ENCODE measurements around the gene SAMMSON.

Gene SAMMSON

GRCh38 chr3:70011582-70011981 lies 12.0 kb downstream of the SAMMSON start:
- DNase-seq (ENCODE audit: low read depth) = no peak

DNA sequence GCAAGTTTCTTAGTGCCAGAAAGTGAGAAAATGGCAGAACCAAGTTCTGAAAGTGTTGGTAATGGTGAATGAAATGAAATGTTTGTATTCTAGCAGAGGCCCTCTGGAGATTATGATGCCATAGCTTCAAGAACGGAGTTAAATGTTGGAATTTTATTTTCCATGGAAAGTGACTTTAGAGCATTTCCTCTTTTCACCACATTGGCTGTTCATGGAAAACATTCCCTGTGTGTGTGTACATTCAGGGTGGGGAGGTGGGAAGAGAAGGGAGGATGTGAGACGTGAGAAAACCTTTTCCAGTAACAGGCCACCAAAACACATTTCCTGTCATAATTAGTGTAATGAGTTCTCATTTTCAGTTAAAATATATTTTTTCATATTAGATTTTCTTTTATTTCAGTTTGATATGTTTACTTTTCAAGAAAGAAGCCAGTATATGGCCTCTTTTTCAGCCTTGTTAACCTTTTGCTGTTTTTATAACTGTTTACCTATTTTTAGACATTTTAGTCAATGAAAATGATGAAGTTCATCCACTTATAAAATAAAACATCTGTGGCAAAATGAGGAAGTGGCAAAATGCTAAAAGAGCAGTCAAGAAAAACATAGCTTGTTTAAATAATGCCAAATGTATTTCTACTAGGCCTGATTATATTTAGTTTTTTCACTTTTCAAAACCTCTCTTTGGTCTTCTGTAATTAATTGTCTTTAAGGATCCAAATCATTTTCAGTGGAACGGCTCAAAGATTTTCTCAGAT lies 21.6 kb downstream of the SAMMSON start:
- no peak for DNase-seq (ENCODE audit: low read depth)

- no peak for DNase-seq (ENCODE audit: low read depth)
Observed at GRCh38 chr3:70028361-70028760, 28.8 kb downstream of the SAMMSON start.

GRCh38 chr3:70038693-70039092 lies 39.2 kb downstream of the SAMMSON start:
- DNase-seq (ENCODE audit: low read depth) = no peak

DNA sequence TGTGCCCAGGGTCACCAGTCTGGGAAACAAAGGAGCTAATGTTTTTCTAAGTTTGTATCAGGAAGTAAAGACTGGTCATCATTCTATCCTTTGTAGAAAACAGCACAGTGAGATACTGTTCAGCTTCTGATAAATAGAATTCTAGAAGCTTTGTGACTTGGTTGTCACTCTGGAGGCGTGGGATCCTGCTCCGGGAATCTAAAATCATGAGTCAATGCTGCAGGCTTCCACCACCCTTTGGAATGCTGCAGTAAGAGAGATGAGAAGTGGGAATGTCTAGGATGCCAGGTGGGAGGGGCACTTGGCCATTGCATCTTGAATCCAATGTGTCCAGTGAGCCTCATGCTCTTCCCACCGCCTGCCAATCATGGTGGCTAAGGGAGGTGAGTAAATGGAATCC lies 40.9 kb downstream of the SAMMSON start:
- DNase-seq (ENCODE audit: low read depth) = no peak

GRCh38 chr3:70042641-70043040 lies 43.1 kb downstream of the SAMMSON start:
- no peak for DNase-seq (ENCODE audit: low read depth)

DNA sequence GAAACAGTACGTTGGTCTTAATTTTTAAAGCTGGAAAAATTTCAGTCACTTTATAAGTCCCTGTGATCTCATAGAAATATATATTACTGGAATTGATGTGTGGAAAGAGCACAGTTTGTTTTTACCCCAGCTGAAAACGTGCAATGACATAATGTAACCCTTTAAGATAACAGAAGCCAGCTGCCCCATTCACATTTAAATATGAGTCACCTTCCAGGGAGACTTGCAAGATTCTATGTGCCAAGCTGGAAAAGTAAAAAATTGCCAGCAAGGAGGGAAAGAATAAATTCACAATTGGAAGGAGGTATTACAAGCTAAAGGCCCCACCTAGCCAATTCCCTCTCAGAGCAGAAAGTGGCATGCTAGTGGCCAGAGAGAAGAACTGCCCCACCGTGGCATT lies 50.2 kb downstream of the SAMMSON start:
- peak; percentile 2 for DNase-seq (ENCODE audit: low read depth)

DNA sequence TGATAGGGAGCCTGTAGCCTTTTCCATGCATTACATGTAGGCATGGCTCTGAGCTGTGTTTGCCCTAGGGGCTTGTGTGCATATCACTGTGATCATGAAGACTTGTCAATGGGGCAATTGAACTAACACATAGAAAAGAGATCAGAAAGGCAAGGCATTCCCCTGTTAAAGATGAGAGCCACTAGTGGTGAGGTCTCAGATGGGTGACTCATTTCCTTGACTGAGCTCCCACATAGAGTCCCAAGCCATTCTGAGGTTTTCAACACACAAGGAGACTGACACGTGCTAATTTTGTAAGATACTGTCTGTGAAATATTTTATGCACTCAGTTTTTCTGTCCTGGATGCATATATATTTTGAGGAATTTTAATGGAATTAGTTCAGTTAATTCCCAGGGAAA lies 53.8 kb downstream of the SAMMSON start:
- DNase-seq (ENCODE audit: low read depth) = peak; percentile 2

- DNase-seq (ENCODE audit: low read depth) = no peak
Observed at GRCh38 chr3:70056081-70056480, 56.5 kb downstream of the SAMMSON start.

GRCh38 chr3:70057426-70057825 lies 57.9 kb downstream of the SAMMSON start:
- DNase-seq (ENCODE audit: low read depth) = no peak

GRCh38 chr3:70061096-70061495 lies 61.6 kb downstream of the SAMMSON start:
- DNase-seq (ENCODE audit: low read depth) = no peak

DNA sequence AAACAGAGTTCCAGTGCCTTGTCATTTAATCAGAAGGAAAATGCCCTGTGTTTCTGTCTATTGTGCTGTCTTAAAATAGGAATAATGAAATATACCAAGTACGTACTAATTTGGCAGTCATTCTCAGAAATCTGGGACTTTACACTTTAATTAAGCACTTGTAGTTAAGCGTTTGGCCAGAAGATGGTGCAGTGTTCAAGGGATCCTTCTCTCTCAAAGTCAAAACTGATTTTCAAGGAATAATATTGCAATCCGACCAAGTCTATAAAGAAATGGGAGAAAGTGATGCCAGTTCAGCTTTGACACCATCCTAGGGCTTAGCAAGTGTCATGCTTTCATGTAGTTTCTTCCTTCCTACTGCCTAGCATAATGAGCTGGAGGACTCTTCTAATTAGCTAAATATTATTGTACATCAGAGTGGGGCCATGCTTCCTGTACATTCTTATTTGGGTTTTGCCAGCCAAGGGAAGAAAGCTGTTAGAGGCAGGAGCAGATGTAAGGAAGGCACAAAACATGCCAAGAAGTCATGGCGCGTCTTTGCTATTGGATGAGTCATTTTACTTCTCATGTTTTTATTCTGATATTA lies 64.8 kb downstream of the SAMMSON start:
- peak; percentile 48 for DNase-seq (ENCODE audit: low read depth)

DNA sequence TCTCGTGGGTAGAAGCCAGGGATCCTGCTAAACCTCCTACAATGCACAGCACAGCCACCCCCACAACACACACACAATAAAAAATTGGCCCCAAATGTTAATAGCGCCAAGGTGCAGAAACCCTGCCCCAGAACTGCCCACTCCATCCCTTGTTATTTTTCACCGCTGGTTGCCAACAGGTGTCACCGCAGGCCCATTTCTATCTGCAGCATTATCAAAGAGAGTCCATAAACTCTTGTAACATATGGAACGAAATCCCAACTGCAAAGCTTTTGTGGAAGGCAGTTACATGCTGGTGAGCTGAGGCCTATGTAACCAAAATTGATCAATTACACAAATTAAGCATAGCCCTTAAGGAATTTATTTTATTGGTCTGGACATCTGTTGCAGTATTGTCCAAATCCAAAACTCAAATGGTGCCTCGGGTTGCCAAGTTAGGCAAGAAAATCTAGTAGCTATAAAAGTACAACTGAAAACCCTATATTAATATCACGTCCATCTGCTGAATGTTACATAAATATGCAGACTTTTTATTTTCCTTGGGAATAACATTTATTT lies 66.2 kb downstream of the SAMMSON start:
- peak; percentile 6 for DNase-seq (ENCODE audit: low read depth)

- no peak for DNase-seq (ENCODE audit: low read depth)
Observed at GRCh38 chr3:70067860-70068521, 68.5 kb downstream of the SAMMSON start.

DNA sequence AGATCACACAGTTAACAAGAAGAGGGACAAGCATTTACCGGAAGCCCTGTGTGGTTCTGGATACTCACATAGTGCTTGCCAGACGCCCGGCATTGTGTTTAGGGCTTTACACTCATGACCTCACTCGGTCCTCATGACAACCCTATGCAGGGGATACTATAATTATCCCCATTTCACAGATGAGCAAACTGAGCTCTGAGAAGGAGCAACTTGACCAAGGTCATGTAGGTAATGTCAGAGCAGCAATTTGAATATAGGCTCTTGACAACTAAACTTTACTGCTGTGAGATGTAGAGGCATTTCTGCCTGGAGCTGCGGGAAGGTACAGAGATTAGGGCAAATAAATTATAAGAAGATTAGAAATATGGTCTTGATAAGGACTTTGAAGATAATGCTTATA lies 70.0 kb downstream of the SAMMSON start:
- DNase-seq (ENCODE audit: low read depth) = no peak

- DNase-seq (ENCODE audit: low read depth) = no peak
Observed at GRCh38 chr3:70071138-70071537, 71.6 kb downstream of the SAMMSON start.

- no peak for DNase-seq (ENCODE audit: low read depth)
Observed at GRCh38 chr3:70072180-70072579, 72.6 kb downstream of the SAMMSON start.

GRCh38 chr3:70072754-70073153 lies 73.2 kb downstream of the SAMMSON start:
- DNase-seq (ENCODE audit: low read depth) = no peak

GRCh38 chr3:70075101-70075500 lies 75.6 kb downstream of the SAMMSON start:
- DNase-seq (ENCODE audit: low read depth) = no peak

DNA sequence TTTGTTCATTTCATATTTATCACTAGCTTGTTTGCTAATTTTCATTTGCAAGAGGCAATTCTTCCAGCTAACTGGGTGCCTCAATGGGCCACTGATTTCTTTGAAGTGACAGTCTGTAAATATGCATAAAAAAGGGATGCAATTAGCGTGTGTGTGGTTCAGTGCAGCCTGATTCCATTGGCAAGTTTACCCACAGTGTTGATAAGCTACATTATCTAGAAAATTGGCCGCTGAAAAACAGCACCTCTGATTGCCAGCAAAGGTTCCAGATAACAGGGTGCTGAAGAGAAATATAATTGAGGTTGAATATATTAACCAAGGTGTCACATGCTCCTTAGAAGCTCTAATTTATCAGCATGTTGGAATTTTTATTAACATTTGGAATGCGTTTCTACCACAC lies 76.9 kb downstream of the SAMMSON start:
- no peak for DNase-seq (ENCODE audit: low read depth)

DNA sequence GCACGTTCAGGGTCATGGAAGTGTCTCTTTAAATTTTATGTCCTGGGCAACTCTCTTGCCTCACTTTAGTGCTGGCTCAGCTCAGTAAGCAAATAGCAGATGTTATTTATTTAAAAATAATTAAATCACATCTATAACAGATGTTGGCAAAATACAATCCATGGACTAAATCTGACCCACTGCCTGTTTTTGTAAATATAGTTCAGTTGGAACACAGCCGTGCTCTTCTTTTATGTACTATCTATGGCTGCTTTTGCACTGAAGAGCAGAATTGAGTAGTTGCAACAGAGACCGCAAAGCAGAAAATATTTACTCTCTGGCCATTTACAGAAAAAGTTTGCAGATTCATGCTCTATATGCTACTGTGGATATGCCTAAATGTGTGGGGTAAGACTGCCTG lies 79.2 kb downstream of the SAMMSON start:
- no peak for DNase-seq (ENCODE audit: low read depth)

GRCh38 chr3:70085613-70086012 lies 86.1 kb downstream of the SAMMSON start:
- no peak for DNase-seq (ENCODE audit: low read depth)

- DNase-seq (ENCODE audit: low read depth) = no peak
Observed at GRCh38 chr3:70086336-70086735, 86.8 kb downstream of the SAMMSON start.

Measured in ELR (cell line).